Natural killer cell treated with Interleukin-12 subunit alpha and Interleukin-12 subunit beta and Interleukin-15 and Interleukin-18, amount 100 ng/mL, for 72 hours (primary cell): ENCODE data around the gene RGS4. TPM values are rescaled to one million over a fixed set of nuclear protein-coding genes. Genes with fewer than 3 reads are reported as not detected.

Source experiments
- ATAC-seq, 2 donors: fragments of 150-1000 bp; cut with Tn5 transposase in 1 of 2; sonication (Bioruptor Pico), chemical (Tn5 transposase) in 1 of 2; 2 replicates each; pipeline ENCODE4 v1.10.0; 2021
- DNase-seq: peaks from one replicate; pipeline ENCODE4 v3.0.0; 2022; ENCODE audit warnings: low spot score
- H3K27ac Mint-ChIP-seq, 2 donors: 1 replicate in 1 of 2; 2 replicates in 1 of 2; pipeline ENCODE4 v1.8.0; 2022; ENCODE audit warnings: mixed read lengths in 2 of 2, mild to moderate bottlenecking in 1 of 2, moderate library complexity in 1 of 2
- H3K27me3 Mint-ChIP-seq, 2 donors: 1 replicate in 1 of 2; 2 replicates in 1 of 2; pipeline ENCODE4 v1.8.0; 2022; ENCODE audit warnings: mixed read lengths in 2 of 2
- H3K36me3 Mint-ChIP-seq: one replicate; pipeline ENCODE4 v1.8.0; 2022; ENCODE audit warnings: mixed read lengths
- H3K4me1 Mint-ChIP-seq, 2 donors: 1 replicate in 1 of 2; 2 replicates in 1 of 2; pipeline ENCODE4 v1.8.0; 2022; ENCODE audit warnings: low read depth in 2 of 2, mixed read lengths in 2 of 2, mild to moderate bottlenecking in 1 of 2
- H3K4me3 Mint-ChIP-seq: one replicate; pipeline ENCODE4 v1.8.0; 2022; ENCODE audit warnings: mixed read lengths
- H3K9me3 Mint-ChIP-seq: 2 replicates; pipeline ENCODE4 v1.8.0; 2022; ENCODE audit warnings: mixed read lengths
- total RNA-seq, 2 donors: library from RNA; stranded (reverse); gene quantifications; one replicate each; pipeline ENCODE4 v1.2.3, GENCODE V29; 2022

The RGS4 gene
- total RNA-seq, 2 donors from 2014 or later, result not detected

GRCh38 chr1:163055005-163055404 lies 14.2 kb upstream of the RGS4 start:
- ATAC-seq, result no peak
- Mint-ChIP-seq H3K36me3 (no peaks in the 10 kb centered on the region), H3K4me1 (no peaks in the 10 kb centered on the region), H3K27me3 (peaks cover 9 to 48% of the 10 kb centered on the region in 2 donors), H3K27ac (no peak overlapping the region), H3K4me3 (no peak overlapping the region), H3K9me3 (no peaks in the 10 kb centered on the region)
- DNase-seq, result no peak

GRCh38 chr1:163055531-163055930 lies 13.6 kb upstream of the RGS4 start:
- Mint-ChIP-seq H3K27me3 (peaks cover 9 to 48% of the 10 kb centered on the region in 2 donors), H3K4me1 (no peaks in the 10 kb centered on the region), H3K27ac (no peak overlapping the region), H3K36me3 (no peaks in the 10 kb centered on the region), H3K9me3 (no peaks in the 10 kb centered on the region), H3K4me3 (no peak overlapping the region)
- no peak for ATAC-seq
- DNase-seq, result no peak

- H3K4me3 Mint-ChIP-seq, result no peak overlapping the region
- ATAC-seq (no peak), DNase-seq (no peak)
- H3K9me3 Mint-ChIP-seq, result no peaks in the 10 kb centered on the region
- H3K27me3 Mint-ChIP-seq, result peaks cover 9 to 47% of the 10 kb centered on the region in 2 donors
- H3K27ac Mint-ChIP-seq, result no peak overlapping the region
- H3K36me3 Mint-ChIP-seq, result no peaks in the 10 kb centered on the region
- H3K4me1 Mint-ChIP-seq, result no peaks in the 10 kb centered on the region
Observed at GRCh38 chr1:163056831-163057230, 12.3 kb upstream of the RGS4 start.

GRCh38 chr1:163060343-163061007 lies 8.7 kb upstream of the RGS4 start:
- DNase-seq (no peak), ATAC-seq (no peak)
- no peaks in the 10 kb centered on the region for H3K4me1 Mint-ChIP-seq
- no peak overlapping the region for H3K4me3 Mint-ChIP-seq
- H3K27me3 Mint-ChIP-seq, result peaks cover 15 to 48% of the 10 kb centered on the region in 2 donors
- H3K9me3 Mint-ChIP-seq, result no peaks in the 10 kb centered on the region
- no peak overlapping the region for H3K27ac Mint-ChIP-seq
- no peaks in the 10 kb centered on the region for H3K36me3 Mint-ChIP-seq

- H3K4me1 Mint-ChIP-seq, result no peaks in the 10 kb centered on the region
- H3K27me3 Mint-ChIP-seq, result peaks cover 24 to 52% of the 10 kb centered on the region in 2 donors
- no peak for DNase-seq
- ATAC-seq, result no peak
- H3K36me3 Mint-ChIP-seq, result no peaks in the 10 kb centered on the region
- H3K4me3 Mint-ChIP-seq, result no peak overlapping the region
- peaks cover 2% of the 10 kb centered on the region for H3K9me3 Mint-ChIP-seq
- H3K27ac Mint-ChIP-seq, result no peak overlapping the region
Observed at GRCh38 chr1:163063143-163063542, 6.0 kb upstream of the RGS4 start.

GRCh38 chr1:163063610-163064009 lies 5.6 kb upstream of the RGS4 start:
- peaks cover 25 to 57% of the 10 kb centered on the region in 2 donors for H3K27me3 Mint-ChIP-seq
- H3K27ac Mint-ChIP-seq, result no peak overlapping the region
- peaks cover 2% of the 10 kb centered on the region for H3K9me3 Mint-ChIP-seq
- H3K4me3 Mint-ChIP-seq, result no peak overlapping the region
- ATAC-seq (no peak), DNase-seq (no peak)
- no peaks in the 10 kb centered on the region for H3K36me3 Mint-ChIP-seq
- no peaks in the 10 kb centered on the region for H3K4me1 Mint-ChIP-seq

- Mint-ChIP-seq H3K4me3 (no peak overlapping the region), H3K36me3 (no peaks in the 10 kb centered on the region), H3K27ac (no peak overlapping the region), H3K4me1 (no peaks in the 10 kb centered on the region), H3K9me3 (peaks cover 2% of the 10 kb centered on the region), H3K27me3 (peaks cover 33 to 79% of the 10 kb centered on the region in 2 donors)
- ATAC-seq (no peak), DNase-seq (no peak)
Observed at GRCh38 chr1:163066168-163066567, 3.0 kb upstream of the RGS4 start.

- H3K27ac Mint-ChIP-seq, result no peak overlapping the region
- H3K4me1 Mint-ChIP-seq, result no peaks in the 10 kb centered on the region
- H3K27me3 Mint-ChIP-seq, result peaks cover 33 to 74% of the 10 kb centered on the region in 2 donors
- H3K9me3 Mint-ChIP-seq, result peaks cover 2% of the 10 kb centered on the region
- no peak for ATAC-seq
- H3K4me3 Mint-ChIP-seq, result no peak overlapping the region
- DNase-seq, result no peak
- H3K36me3 Mint-ChIP-seq, result no peaks in the 10 kb centered on the region
Observed at GRCh38 chr1:163066686-163067085, 2.5 kb upstream of the RGS4 start.

GRCh38 chr1:163068716-163069115 lies 445 bp upstream of the RGS4 start:
- ATAC-seq, result no peak
- Mint-ChIP-seq H3K4me1 (no peaks in the 10 kb centered on the region), H3K9me3 (peaks cover 2% of the 10 kb centered on the region), H3K27ac (no peak overlapping the region), H3K27me3 (peaks cover 28 to 75% of the 10 kb centered on the region in 2 donors), H3K4me3 (no peak overlapping the region), H3K36me3 (no peaks in the 10 kb centered on the region)
- DNase-seq, result no peak

GRCh38 chr1:163069655-163070277 lies 605 bp downstream of the RGS4 start:
- Mint-ChIP-seq H3K9me3 (peaks cover 2% of the 10 kb centered on the region), H3K4me3 (no peak overlapping the region), H3K36me3 (no peaks in the 10 kb centered on the region), H3K27me3 (peaks cover 25 to 72% of the 10 kb centered on the region in 2 donors), H3K27ac (no peak overlapping the region), H3K4me1 (no peaks in the 10 kb centered on the region)
- ATAC-seq, result no peak
- no peak for DNase-seq

GRCh38 chr1:163071405-163072255 lies 2.5 kb downstream of the RGS4 start:
- no peak overlapping the region for H3K4me3 Mint-ChIP-seq
- no peaks in the 10 kb centered on the region for H3K4me1 Mint-ChIP-seq
- H3K27ac Mint-ChIP-seq, result no peak overlapping the region
- H3K36me3 Mint-ChIP-seq, result no peaks in the 10 kb centered on the region
- H3K9me3 Mint-ChIP-seq, result no peaks in the 10 kb centered on the region
- DNase-seq (no peak), ATAC-seq (no peak)
- peaks cover 18 to 60% of the 10 kb centered on the region in 2 donors for H3K27me3 Mint-ChIP-seq

- Mint-ChIP-seq H3K9me3 (peaks cover 1% of the 10 kb centered on the region), H3K4me1 (no peaks in the 10 kb centered on the region), H3K27ac (no peak overlapping the region), H3K36me3 (no peaks in the 10 kb centered on the region), H3K4me3 (no peak overlapping the region), H3K27me3 (peaks cover 19 to 66% of the 10 kb centered on the region in 2 donors)
- ATAC-seq (no peak), DNase-seq (no peak)
Observed at GRCh38 chr1:163072658-163073057, 3.5 kb downstream of the RGS4 start.

GRCh38 chr1:163074004-163074403 lies 4.8 kb downstream of the RGS4 start:
- Mint-ChIP-seq H3K27me3 (peaks cover 15 to 57% of the 10 kb centered on the region in 2 donors), H3K36me3 (no peaks in the 10 kb centered on the region), H3K4me3 (no peak overlapping the region), H3K9me3 (peaks cover 3% of the 10 kb centered on the region), H3K4me1 (no peaks in the 10 kb centered on the region), H3K27ac (no peak overlapping the region)
- DNase-seq (no peak), ATAC-seq (no peak)

GRCh38 chr1:163074716-163075284 lies 5.6 kb downstream of the RGS4 start:
- no peak for ATAC-seq
- Mint-ChIP-seq H3K4me1 (no peaks in the 10 kb centered on the region), H3K9me3 (peaks cover 3% of the 10 kb centered on the region), H3K27ac (no peak overlapping the region), H3K27me3 (peaks cover 15 to 53% of the 10 kb centered on the region in 2 donors), H3K36me3 (no peaks in the 10 kb centered on the region), H3K4me3 (no peak overlapping the region)
- no peak for DNase-seq
